ENCODE data around the gene NPAS3.

GRCh38 chr14:33580841-33581240 lies 642.2 kb downstream of the NPAS3 start:
- no peak for TF ChIP-seq POLR2A (IDR thresholded peaks at IDR 0.05; ENCODE audit: low read depth, low read length)
- no peak for TF ChIP-seq POLR2AphosphoS5 (IDR thresholded peaks at IDR 0.05; ENCODE audit: low read depth, low read length)
- TF ChIP-seq TAF1 (IDR thresholded peaks at IDR 0.05; ENCODE audit: low read depth, low read length) = no peak
- TF ChIP-seq PAX5 (IDR thresholded peaks at IDR 0.05; ENCODE audit: insufficient read depth, low read length, severe bottlenecking) = no peak
